GM12878 (cell line): ENCODE measurements around the gene MYRFL. TPM values are rescaled to one million over a fixed set of nuclear protein-coding genes. Genes with fewer than 3 reads are reported as not detected.

Experiments
- ATAC-seq: fragments of 200-7000 bp; cut with Tn5 transposase; 3 replicates; pipeline ENCODE4 v1.9.1; 2020; ENCODE audit warnings: mild to moderate bottlenecking, moderate library complexity
- BruUV-seq: library from RNA; stranded (reverse); fragments of 400-500 nt; replicated peaks from 2 replicates; lab custom pipeline; 2021; lab: Mats Ljungman, UMichigan
- CTCF ChIA-PET: fragments of 300-600 bp; sonication (Branson Sonifier 250); formaldehyde crosslinking; extraction: SDS; loops from one replicate; lab custom pipeline; 2021; ENCODE audit warnings: inconsistent platforms; lab: Yijun Ruan, JAX
- POLR2A ChIA-PET: fragments of 350-600 bp; formaldehyde crosslinking; extraction: SDS; loops from one replicate; lab custom pipeline; 2021; ENCODE audit warnings: inconsistent platforms; lab: Charles Lee
- RAD21 ChIA-PET: fragments of 300-600 bp; sonication (Branson Sonifier 250); formaldehyde crosslinking; loops from one replicate; lab custom pipeline; 2023; ENCODE audit warnings: antibody characterized with exemption; ENCODE audit not compliant: unreplicated experiment; lab: Charles Lee
- SMC1A ChIA-PET: fragments of 300-600 bp; sonication (Branson Sonifier 250); formaldehyde crosslinking; loops from one replicate; lab custom pipeline; 2023; ENCODE audit not compliant: unreplicated experiment, uncharacterized antibody; lab: Charles Lee
- DNase-seq: peaks from one replicate; pipeline ENCODE4 v3.0.0-alpha.2; 2011; ENCODE audit warnings: low read depth, low spot score
- FAIRE-seq: peaks from 3 replicates; lab custom pipeline; 2011; peaks lifted over from hg19 to GRCh38; lab: Jason Lieb, UNC
- H2AFZ ChIP-seq: 2 replicates; pipeline ENCODE4 v1.6.0; 2011; ENCODE audit warnings: low read depth, low read length, control low read depth; ENCODE audit not compliant: control insufficient read depth
- H3K27ac ChIP-seq: 2 replicates; pipeline ENCODE4 v1.5.1; 2011; ENCODE audit warnings: control low read depth; ENCODE audit not compliant: control insufficient read depth, insufficient read depth
- H3K27me3 ChIP-seq, 2 experiments: replicated peaks in 1 of 2; 2 replicates each; pipeline versions ENCODE4 v1.6.0 to v1.6.1; 2011; ENCODE audit warnings: low read length in 1 of 2; ENCODE audit not compliant: control insufficient read depth in 2 of 2, insufficient read depth in 2 of 2
- H3K36me3 ChIP-seq, 2 experiments: 2 replicates each; pipeline ENCODE4 v1.5.1; 2011; ENCODE audit warnings: low read length in 1 of 2; ENCODE audit not compliant: control insufficient read depth in 2 of 2, insufficient read depth in 2 of 2
- H3K4me1 ChIP-seq: 2 replicates; pipeline ENCODE4 v1.6.1; 2011; ENCODE audit warnings: mild to moderate bottlenecking, low read length, moderate library complexity, mixed read lengths; ENCODE audit not compliant: control insufficient read depth, insufficient read depth
- H3K4me2 ChIP-seq: 2 replicates; pipeline ENCODE4 v1.6.0; 2011; ENCODE audit warnings: control low read depth; ENCODE audit not compliant: control insufficient read depth, insufficient read depth
- H3K4me3 ChIP-seq: fragments of 200-600 bp; sonication (generic); 2 replicates; pipeline ENCODE4 v1.5.1; 2016
- H3K79me2 ChIP-seq: 2 replicates; pipeline ENCODE4 v1.6.0; 2011; ENCODE audit warnings: low read length; ENCODE audit not compliant: control insufficient read depth, insufficient read depth
- H3K9ac ChIP-seq: 2 replicates; pipeline ENCODE4 v1.8.0; 2011; ENCODE audit warnings: low read length, control low read depth, mixed read lengths; ENCODE audit not compliant: control insufficient read depth, insufficient read depth
- H3K9me3 ChIP-seq: replicated peaks from 3 replicates; pipeline ENCODE4 v1.5.1; 2011; ENCODE audit warnings: mild to moderate bottlenecking, low read length; ENCODE audit not compliant: control insufficient read depth, insufficient read depth
- H4K20me1 ChIP-seq: 2 replicates; pipeline ENCODE4 v1.6.0; 2011; ENCODE audit not compliant: control insufficient read depth, insufficient read depth
- BCL11A ChIP-seq: IDR thresholded peaks from 2 replicates; pipeline ENCODE4 v1.6.1; 2011; ENCODE audit warnings: low read depth, low read length
- HDAC2 ChIP-seq: fragments of 200-600 bp; sonication (generic); IDR thresholded peaks from 2 replicates; pipeline ENCODE4 v1.6.1; 2017
- JUNB ChIP-seq: IDR thresholded peaks from 2 replicates; pipeline ENCODE4 v1.6.1; 2016; ENCODE audit warnings: antibody characterized with exemption, mild to moderate bottlenecking
- MYB ChIP-seq: fragments of 150-350 bp; IDR thresholded peaks from 2 replicates; pipeline ENCODE4 v1.6.1; 2014; ENCODE audit warnings: mild to moderate bottlenecking, low read depth, low read length, borderline replicate concordance
- NR2C2 ChIP-seq: IDR thresholded peaks from 2 replicates; pipeline ENCODE4 v1.6.1; 2011; ENCODE audit warnings: borderline replicate concordance, low read depth; ENCODE audit not compliant: control insufficient read depth, insufficient read length
- PAX5 ChIP-seq: IDR thresholded peaks from 2 replicates; pipeline ENCODE4 v1.6.1; 2011; ENCODE audit warnings: low read depth, low read length, borderline replicate concordance
- RUNX3 ChIP-seq: IDR thresholded peaks from 2 replicates; pipeline ENCODE4 v1.6.1; 2012; ENCODE audit warnings: low read length, inconsistent platforms
- SIN3A ChIP-seq: IDR thresholded peaks from 2 replicates; pipeline ENCODE4 v1.6.1; 2012; ENCODE audit warnings: low read depth, low read length, improper control_type of control experiment
- TCF7 ChIP-seq: IDR thresholded peaks from 2 replicates; pipeline ENCODE4 v1.6.1; 2014; ENCODE audit warnings: antibody characterized with exemption, borderline replicate concordance
- ZBTB40 ChIP-seq: fragments of 450-650 bp; IDR thresholded peaks from 2 replicates; pipeline ENCODE4 v1.6.1; 2016; ENCODE audit warnings: mild to moderate bottlenecking, moderate library complexity, borderline replicate concordance
- WGBS: methylation state at CpG from one replicate; pipeline ENCODE4 v1.1.6; 2016; ENCODE audit warnings: low lambda C conversion rate; ENCODE audit not compliant: insufficient replicate concordance, insufficient coverage; ENCODE audit errors: missing lambda C conversion rate; 5-methylcytosine and 5-hydroxymethylcytosine counted together
- in situ Hi-C: fragments of 300-500 bp; cut with MboI; formaldehyde crosslinking; loops from 9 replicates; pipeline ENCODE4 v1.14.3; 2018; ENCODE audit warnings: mixed read lengths
- intact Hi-C: fragments of 100-400 bp; cut with micrococcal nuclease; formaldehyde crosslinking; loops from one replicate; pipeline ENCODE4 v1.14.2; 2022; ENCODE audit not compliant: unreplicated experiment
- polyA plus RNA-seq, 11 experiments: library from polyadenylated mRNA; depleted of rRNA in 4 of 11; unstranded in 6 of 11; stranded (reverse) in 5 of 11; fragments of >200 nt; fragmentation: Nextera tagmentation in 4 of 11; fragmentation: Illumina TruSeq in 1 of 11; extraction: Ambion mirVana in 4 of 11; extraction: Trizol in 1 of 11; gene quantifications; 1 replicate in 1 of 11; 2 replicates in 10 of 11; pipeline versions ENCODE4 v1.2.1 to v1.2.3, GENCODE V29; 2011 to 2016; ENCODE audit warnings: inconsistent platforms in 2 of 11, missing spikeins in 2 of 11, low read depth in 1 of 11
- total RNA-seq, 4 experiments: library from RNA; depleted of rRNA in 3 of 4; stranded (reverse); fragments of >200 nt in 3 of 4; fragmentation: Illumina TruSeq in 1 of 4; extraction: Trizol in 1 of 4; gene quantifications; 2 replicates each; pipeline versions ENCODE4 v1.2.1 to v1.2.3, GENCODE V29; 2013 to 2021
- TF ChIP-seq, protein P1 (sequence below): fragments of 450-650 bp; IDR thresholded peaks from 2 replicates; pipeline ENCODE4 v1.6.1; 2016; ENCODE audit warnings: mild to moderate bottlenecking

The MYRFL gene
- total and polyA plus RNA-seq, 10 of the 15 experiments (the other 5 are each of a cell fraction or from before 2014, with no cell fraction given): 0.24 to 1.8 (median 0.64) TPM

DNA sequence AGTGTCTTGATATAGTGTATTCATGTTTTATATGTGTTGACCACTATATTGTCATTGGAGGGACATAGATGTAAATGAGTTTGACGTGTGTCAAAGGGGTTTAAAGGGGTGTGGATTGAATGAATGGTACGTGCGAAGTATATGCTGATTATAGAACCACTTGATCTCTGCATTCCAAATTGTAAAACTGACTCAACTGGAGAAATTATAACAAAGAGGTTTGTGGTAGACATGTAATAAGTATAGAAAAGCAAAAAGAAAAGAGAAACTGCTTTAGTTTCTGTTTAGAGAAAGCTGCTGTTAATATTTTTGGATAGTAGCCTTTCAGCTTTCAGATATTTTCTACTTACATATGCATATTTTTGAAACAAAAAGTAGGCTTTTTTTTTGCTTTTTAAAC is 8.9 kb upstream of the MYRFL start:
- Histone ChIP-seq H4K20me1 (no peaks in the 10 kb centered on the region), H3K4me1 (peaks cover 4% of the 10 kb centered on the region; the same call in 1 of the 2 replicates), H3K4me2 (peak overlapping the region; percentile 41; the same call in 1 of the 2 replicates), H3K4me3 (no peak overlapping the region), H3K9ac (no peak overlapping the region), H3K36me3 (0 out of 4 replicates have a peak, but pooled peaks cover 0 to 3% of the 10 kb centered on the region in 2 experiments), H3K79me2 (no peaks in the 10 kb centered on the region), H2AFZ (no peak overlapping the region), H3K27me3 (no peaks in the 10 kb centered on the region), H3K27ac (no peak overlapping the region; the same call in 1 of the 2 replicates), H3K9me3 (no peaks in the 10 kb centered on the region)
- 60% methylated on average over 3 of the region's 3 CpGs for WGBS
- FAIRE-seq: peak; percentile 62
- RAD21 ChIA-PET: interaction anchor here (0.6 kb wide), 1 partner anchor 17 kb away, joined by 3 read pairs; no protein-coding TSS in a partner anchor
- ATAC-seq: peak; percentile 59
- DNase-seq: peak; percentile 5
- TF ChIP-seq HDAC2: no peak
- TF ChIP-seq JUNB: 0 out of 2 replicates have a peak, but pooled peaks have one; percentile 21
- peak; percentile 19; the same call in 1 of the 2 replicates for TF ChIP-seq RUNX3
- TF ChIP-seq, protein P1, sequence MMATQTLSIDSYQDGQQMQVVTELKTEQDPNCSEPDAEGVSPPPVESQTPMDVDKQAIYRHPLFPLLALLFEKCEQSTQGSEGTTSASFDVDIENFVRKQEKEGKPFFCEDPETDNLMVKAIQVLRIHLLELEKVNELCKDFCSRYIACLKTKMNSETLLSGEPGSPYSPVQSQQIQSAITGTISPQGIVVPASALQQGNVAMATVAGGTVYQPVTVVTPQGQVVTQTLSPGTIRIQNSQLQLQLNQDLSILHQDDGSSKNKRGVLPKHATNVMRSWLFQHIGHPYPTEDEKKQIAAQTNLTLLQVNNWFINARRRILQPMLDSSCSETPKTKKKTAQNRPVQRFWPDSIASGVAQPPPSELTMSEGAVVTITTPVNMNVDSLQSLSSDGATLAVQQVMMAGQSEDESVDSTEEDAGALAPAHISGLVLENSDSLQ: peak; percentile 32; the same call in 1 of the 2 replicates
- TF ChIP-seq NR2C2: no peak
- no peak for TF ChIP-seq TCF7
- TF ChIP-seq SIN3A: no peak
- intact Hi-C loops (no loop called here), in situ Hi-C loops (no loop called here)
- SMC1A ChIA-PET: interaction anchor here (0.6 to 1.5 kb wide), 4 partner anchors 10 to 75 kb away, joined by 3 to 5 read pairs (median 3); no protein-coding TSS in a partner anchor
- no TSS peak for BruUV-seq
- CTCF ChIA-PET: no interaction called here
- POLR2A ChIA-PET: no interaction called here

DNA sequence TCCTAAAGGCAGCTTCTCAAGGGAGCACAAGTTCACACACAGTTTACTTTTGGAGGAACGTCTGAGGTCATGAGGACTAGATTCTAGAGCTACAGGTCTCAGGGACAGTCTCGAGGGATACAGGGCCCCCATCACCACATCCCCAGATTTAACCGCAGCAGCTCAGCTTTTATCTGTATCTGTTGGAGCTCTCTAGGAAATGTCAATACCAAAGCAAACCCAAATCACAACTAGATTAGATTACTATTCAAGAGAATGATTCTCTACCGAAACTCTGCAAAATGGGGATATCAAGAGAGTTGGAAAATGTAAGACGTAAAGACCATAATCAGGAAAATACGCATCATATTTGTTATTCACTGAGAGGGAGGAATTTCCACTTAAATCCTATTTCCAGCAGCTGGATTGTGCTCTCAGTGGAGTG is 4.0 kb upstream of the MYRFL start:
- in situ Hi-C loops: no loop called here
- no peak overlapping the region for H3K9ac ChIP-seq
- peaks cover 4% of the 10 kb centered on the region; the same call in 1 of the 2 replicates for H3K4me1 ChIP-seq
- ChIA-PET POLR2A (no interaction called here), CTCF (no interaction called here), SMC1A (no interaction called here), RAD21 (no interaction called here)
- intact Hi-C loops: no loop called here
- H3K4me2 ChIP-seq: no peak overlapping the region
- DNase-seq (no peak), ATAC-seq (no peak), FAIRE-seq (no peak)
- no peak overlapping the region for H3K27ac ChIP-seq
- no peaks in the 10 kb centered on the region for H3K27me3 ChIP-seq
- no TSS peak for BruUV-seq
- WGBS: 90% methylated on average over 6 of the region's 6 CpGs
- no peaks in the 10 kb centered on the region for H4K20me1 ChIP-seq
- no peaks in the 10 kb centered on the region for H3K9me3 ChIP-seq
- 0 out of 4 replicates have a peak, but pooled peaks cover 0 to 3% of the 10 kb centered on the region in 2 experiments for H3K36me3 ChIP-seq
- no peak overlapping the region for H2AFZ ChIP-seq
- H3K79me2 ChIP-seq: no peaks in the 10 kb centered on the region
- H3K4me3 ChIP-seq: no peak overlapping the region
- TF ChIP-seq PAX5: no peak
- no peak for TF ChIP-seq ZBTB40
- TF ChIP-seq MYB: no peak
- TF ChIP-seq BCL11A: no peak
